NCI-H2029 (cell line): Measurements from ENCODE around the gene GORAB.

Source experiments
- DNase-seq: peaks from one replicate; lab custom pipeline; 2025; lab: John Stamatoyannopoulos, UW

GORAB gene

GRCh38 chr1:170590921-170591705 is 59.1 kb downstream of the GORAB start:
- DNase-seq: no peak

GRCh38 chr1:170592591-170593111 is 60.7 kb downstream of the GORAB start:
- no peak for DNase-seq

GRCh38 chr1:170593173-170594011 is 61.4 kb downstream of the GORAB start:
- no peak for DNase-seq

- no peak for DNase-seq
These were observed 62.2 kb downstream of the GORAB start for GRCh38 chr1:170594066-170594626.

- no peak for DNase-seq
These were observed 64.7 kb downstream of the GORAB start for GRCh38 chr1:170596701-170597100.

- DNase-seq: no peak
These were observed 66.7 kb downstream of the GORAB start for GRCh38 chr1:170598618-170599017.

- DNase-seq: no peak
These were observed 67.1 kb downstream of the GORAB start for GRCh38 chr1:170599033-170599432.

GRCh38 chr1:170601866-170602265 is 69.9 kb downstream of the GORAB start:
- no peak for DNase-seq
